Endometrium (tissue), 2 donors: Measurements from ENCODE around the gene MTHFD1L.
"Not testable (repeated sequence)": the region's sequence is repeated elsewhere in the genome, so short reads cannot be mapped to it uniquely, and the experiment has no call there.

Experiments used
- FAIRE-seq: peaks from 2 replicates; lab custom pipeline; 2012; peaks lifted over from hg19 to GRCh38; lab: Jason Lieb, UNC
- donor health status: control.
- donor health status: control.

MTHFD1L gene

GRCh38 chr6:151067684-151068596 lies 202.4 kb downstream of the MTHFD1L start:
- no peak for FAIRE-seq

- no peak for FAIRE-seq
Measured at GRCh38 chr6:151068761-151069312, 203.3 kb downstream of the MTHFD1L start.

GRCh38 chr6:151069641-151070040 lies 204.1 kb downstream of the MTHFD1L start:
- FAIRE-seq: no peak

- no peak for FAIRE-seq
Measured at GRCh38 chr6:151070631-151071051, 205.1 kb downstream of the MTHFD1L start.

GRCh38 chr6:151071295-151071694 lies 205.8 kb downstream of the MTHFD1L start:
- no peak for FAIRE-seq

GRCh38 chr6:151073146-151073545 lies 207.6 kb downstream of the MTHFD1L start:
- no peak for FAIRE-seq

GRCh38 chr6:151073701-151074100 lies 208.2 kb downstream of the MTHFD1L start:
- no peak for FAIRE-seq

GRCh38 chr6:151075005-151075404 lies 209.5 kb downstream of the MTHFD1L start:
- no peak for FAIRE-seq

- no peak for FAIRE-seq
Measured at GRCh38 chr6:151075527-151075926, 210.0 kb downstream of the MTHFD1L start.

- FAIRE-seq: no peak
Measured at GRCh38 chr6:151075930-151076555, 210.5 kb downstream of the MTHFD1L start.

- no peak for FAIRE-seq
Measured at GRCh38 chr6:151078655-151079054, 213.2 kb downstream of the MTHFD1L start.

GRCh38 chr6:151081656-151082055 lies 216.2 kb downstream of the MTHFD1L start:
- FAIRE-seq: no peak

GRCh38 chr6:151082079-151082478 lies 216.6 kb downstream of the MTHFD1L start:
- no peak for FAIRE-seq

- no peak for FAIRE-seq
Measured at GRCh38 chr6:151084275-151084674, 218.8 kb downstream of the MTHFD1L start.

- FAIRE-seq: not testable (repeated sequence)
Measured at GRCh38 chr6:151087055-151087454, 221.6 kb downstream of the MTHFD1L start.

GRCh38 chr6:151087861-151088598 lies 222.5 kb downstream of the MTHFD1L start:
- FAIRE-seq: no peak

- FAIRE-seq: no peak
Measured at GRCh38 chr6:151088599-151088935, 223.1 kb downstream of the MTHFD1L start.

- no peak for FAIRE-seq
Measured at GRCh38 chr6:151088963-151089362, 223.5 kb downstream of the MTHFD1L start.

GRCh38 chr6:151089978-151090377 lies 224.5 kb downstream of the MTHFD1L start:
- no peak for FAIRE-seq

- FAIRE-seq: no peak
Measured at GRCh38 chr6:151091571-151091970, 226.1 kb downstream of the MTHFD1L start.

GRCh38 chr6:151092591-151092990 lies 227.1 kb downstream of the MTHFD1L start:
- FAIRE-seq: no peak

GRCh38 chr6:151093706-151094105 lies 228.2 kb downstream of the MTHFD1L start:
- no peak for FAIRE-seq
